Embryonic facial prominence (tissue), 1 donor: ENCODE data around the gene GIT1.
"Not testable (repeated sequence)": the region's sequence is repeated elsewhere in the genome, so short reads cannot be mapped to it uniquely, and the experiment has no call there.

Experiments
- DNase-seq: peaks from one replicate; pipeline ENCODE4 v3.0.0-alpha.2; 2016; ENCODE audit errors: extremely low spot score

Gene GIT1

DNA sequence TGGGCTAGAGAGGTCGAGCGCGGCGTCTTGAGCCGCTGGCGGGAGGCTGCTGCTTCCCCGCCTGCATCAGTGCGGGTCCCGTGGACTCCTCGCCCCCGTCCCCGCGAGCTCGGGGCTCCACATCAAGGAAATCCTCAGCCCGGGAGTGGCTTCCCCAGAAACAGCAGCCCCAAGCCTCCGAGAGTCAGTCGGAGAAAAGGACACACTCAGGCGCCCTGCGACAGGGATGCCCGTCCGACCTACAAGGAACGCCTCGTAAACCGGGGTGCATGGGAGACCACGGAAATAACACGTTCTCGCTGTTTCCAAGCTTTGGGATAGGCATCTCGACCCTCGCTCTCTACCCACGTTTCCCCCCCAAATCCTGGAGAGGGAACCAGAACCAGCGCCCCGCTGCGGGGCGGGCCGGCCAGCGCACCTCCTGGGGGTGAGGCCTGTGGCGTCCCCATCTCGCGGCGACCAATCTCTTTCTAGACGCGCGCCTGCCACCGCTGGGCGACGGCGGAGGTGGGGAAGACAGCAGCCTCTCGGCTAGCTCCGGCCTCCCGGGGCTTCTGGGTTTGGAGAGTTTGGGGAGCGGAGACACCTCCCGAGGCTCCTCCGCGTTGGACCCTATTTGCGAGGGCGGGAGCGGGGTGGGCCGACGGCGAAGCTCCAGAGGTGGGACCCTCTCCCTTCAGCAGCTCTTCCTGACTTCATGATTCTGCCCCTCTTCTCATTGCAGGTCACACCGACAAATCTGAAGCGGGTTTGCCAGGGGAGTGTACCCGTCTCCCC, 21.7 kb downstream of the GIT1 start:
- no peak for DNase-seq

GRCh38 chr17:29567304-29567553, 22.2 kb downstream of the GIT1 start:
- DNase-seq: no peak

DNA sequence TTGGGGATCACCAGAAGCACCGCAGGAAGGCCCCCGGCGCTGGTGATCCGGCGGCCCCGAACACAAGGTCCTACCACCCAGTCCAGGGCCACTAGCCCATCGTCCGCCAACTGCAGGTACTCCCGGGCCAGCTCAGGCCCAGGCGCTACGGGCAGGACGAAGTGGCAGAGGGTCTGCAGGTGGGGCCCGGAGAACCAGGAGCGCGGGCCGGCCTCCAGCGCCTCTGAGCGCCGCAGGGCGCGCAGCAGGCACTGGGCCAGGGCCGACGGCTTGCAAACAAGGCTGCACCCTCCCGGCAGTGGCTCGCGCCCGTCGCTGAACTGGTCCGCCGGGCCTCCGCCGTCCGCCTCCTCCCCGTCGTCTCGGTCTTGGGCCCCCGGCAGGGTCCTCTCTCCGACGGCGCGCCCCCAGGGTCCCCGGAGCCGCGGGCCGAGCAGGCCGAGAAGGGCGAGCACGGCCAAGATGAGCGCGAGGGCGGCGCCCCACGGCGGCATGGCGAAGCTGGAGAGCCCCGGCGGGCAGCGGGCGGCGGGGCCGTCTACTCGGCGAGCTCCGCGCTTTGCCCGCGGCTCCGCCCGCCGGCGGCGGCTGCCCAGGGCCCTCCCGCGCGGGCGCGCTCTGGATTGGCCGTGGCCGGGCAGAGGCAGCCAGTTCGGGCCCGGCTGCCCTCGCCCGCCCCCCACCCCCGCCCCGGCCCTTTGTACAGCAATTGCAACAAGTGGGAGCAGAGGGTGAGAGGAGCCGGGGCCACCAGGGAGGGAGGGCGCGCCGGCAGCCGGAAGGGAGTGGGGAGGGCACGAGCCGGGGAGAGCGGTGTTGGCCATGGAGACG, 22.8 kb downstream of the GIT1 start, which contains the start of gene ABHD15:
TSS of gene ABHD15 (minus strand) at position 565 of the 831 bp plus-strand sequence. CDS start at position 494, 71 bp downstream.
- DNase-seq: no peak

DNA sequence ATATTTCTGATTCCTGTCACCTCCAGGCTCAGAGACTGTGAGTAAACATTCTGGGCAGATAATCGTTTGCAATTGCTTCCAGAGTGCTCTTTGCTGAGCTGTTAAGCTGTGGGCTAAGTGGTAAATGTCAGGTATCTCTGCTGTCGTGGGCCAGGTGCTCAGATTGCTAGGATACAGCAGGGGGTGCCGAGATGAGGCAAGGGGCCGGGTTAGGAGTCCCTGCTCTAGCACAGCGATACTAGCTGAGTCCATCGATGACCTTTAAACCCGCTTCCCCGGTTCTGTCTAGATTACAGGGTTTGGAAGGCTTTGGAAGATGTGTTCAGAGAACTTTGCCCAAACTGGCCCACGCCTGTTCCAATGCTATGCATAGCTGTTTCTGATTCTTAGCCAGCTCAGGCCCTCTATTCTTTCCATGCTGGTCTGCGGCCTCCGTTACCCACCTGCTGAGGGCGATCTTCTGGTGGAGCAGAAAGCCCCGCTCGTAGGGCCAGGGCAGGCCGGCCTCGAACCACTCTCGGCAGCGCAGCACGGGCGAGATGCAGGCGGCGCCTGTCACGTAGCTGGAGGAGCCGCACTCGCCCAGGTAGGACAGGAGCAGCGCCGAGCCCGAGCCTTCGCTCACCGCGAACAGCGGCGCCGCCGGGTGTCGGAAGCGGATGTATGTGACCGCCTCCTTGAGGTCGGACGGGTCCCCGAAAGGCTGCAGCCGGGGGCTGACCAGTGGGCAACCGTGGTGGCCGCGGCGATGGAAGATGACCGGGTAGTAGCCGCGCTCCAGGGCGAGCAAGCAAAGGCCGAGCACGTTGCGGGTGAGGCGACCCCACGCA, 23.6 kb downstream of the GIT1 start:
- DNase-seq: no peak

GRCh38 chr17:29563816-29564215, 25.6 kb downstream of the GIT1 start:
- DNase-seq: no peak

DNA sequence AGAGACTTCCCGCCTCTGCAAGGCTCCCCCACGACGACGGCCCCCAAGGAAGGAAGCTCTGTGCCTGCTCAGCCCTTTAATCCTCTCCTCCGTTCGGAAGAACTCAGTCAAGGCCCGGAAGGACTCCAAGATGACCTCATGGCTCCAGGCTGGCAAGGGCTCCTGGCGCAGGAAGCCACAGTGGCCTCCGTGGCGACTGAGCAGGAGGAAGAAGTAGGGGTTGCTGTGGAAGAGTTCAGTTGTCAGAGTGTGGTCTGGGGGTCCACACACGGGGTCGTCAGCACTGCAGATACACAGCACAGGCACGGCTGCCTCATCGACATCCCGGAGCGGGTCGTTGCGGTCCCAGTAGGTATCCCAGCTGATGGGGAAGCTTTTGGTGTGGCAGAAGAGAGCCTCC, 26.8 kb downstream of the GIT1 start:
- DNase-seq: no peak

DNA sequence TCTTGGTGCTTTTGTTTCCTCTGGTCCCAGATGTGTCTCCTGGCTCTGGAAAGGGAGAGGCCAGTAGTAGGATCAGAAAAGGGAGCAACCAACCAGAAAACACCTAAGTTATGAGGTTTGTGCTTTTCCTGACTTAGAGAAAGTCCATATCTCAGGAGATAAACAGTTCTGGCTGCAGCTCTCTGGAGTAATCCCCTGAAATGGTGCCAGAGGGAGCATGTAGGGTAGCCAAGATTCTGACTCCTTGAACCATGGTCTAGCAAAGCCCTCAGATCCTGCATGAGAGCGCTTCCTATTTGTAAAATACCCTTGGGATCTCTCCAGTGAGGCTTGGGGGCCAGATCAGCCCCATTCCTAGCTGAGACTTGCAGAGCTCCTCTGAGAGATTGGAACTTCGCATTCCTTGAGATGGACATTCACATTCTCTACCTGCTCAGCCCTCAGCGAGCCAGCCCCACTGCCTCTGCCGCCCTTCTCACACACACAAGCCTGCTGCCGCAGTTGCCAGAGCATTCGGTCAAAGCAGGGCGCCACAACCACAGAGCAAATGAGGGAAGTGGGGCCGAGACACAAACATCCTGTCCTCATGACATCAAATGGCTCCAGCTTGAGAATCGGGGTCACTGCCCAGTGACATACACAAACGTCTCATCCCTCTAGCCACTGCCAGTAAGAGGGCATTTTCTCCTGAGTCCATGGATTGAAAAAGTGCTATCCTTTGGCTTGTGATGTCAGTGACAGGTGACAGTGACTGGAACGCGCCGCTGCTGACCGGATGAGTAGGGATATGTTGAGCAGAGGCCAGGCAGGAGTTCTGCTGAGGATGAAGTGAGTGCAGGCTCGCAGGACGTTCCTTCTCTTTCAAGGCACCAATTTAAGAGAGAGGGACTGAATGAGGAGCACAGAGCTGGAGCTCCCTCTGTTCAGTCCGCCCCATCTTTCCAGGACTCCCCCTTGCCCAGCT, 27.6 kb downstream of the GIT1 start:
- DNase-seq: no peak

- DNase-seq: no peak
Measured at GRCh38 chr17:29560316-29560715, 29.1 kb downstream of the GIT1 start.

GRCh38 chr17:29559640-29560039, 29.8 kb downstream of the GIT1 start:
- DNase-seq: no peak

GRCh38 chr17:29558139-29558538, 31.3 kb downstream of the GIT1 start:
- not testable (repeated sequence) for DNase-seq

DNA sequence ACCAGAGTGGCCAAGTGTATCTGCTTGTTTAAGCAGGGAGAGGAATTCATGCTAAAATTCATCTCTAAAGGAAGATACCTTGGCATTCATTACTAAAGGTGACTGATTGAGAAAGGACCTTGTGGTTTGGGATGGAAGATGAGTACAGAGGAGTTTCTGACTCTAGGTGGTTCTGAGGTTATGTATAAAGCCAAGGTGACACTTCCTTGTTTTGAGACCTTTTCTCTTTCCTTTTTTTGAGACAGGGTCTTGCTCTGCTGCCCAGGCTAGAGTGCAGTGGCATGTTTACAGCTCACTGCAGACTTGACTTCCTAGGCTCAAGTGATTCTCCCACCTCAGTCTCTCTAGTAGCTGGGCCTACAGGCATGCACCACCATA, 31.7 kb downstream of the GIT1 start:
- DNase-seq: no peak

- DNase-seq: no peak
Measured at GRCh38 chr17:29557085-29557738, 32.2 kb downstream of the GIT1 start.

DNA sequence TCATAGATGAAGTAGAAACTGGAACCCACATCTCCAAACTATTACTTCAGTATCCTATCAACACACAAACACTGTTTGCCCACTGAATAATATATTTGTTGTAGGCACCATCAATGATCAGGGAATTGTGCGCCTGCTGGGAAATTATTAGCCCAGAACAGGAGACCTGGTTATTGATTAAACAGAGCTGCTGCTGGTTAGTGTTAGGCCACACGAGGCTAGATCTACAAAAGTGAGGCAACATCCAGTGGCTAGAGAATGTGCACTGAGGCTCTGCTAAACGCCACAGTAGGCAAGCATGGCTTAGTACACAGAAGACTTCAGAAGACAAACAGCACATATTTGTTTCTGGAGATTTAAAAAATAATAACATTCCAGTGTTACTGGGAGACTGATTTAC, 33.6 kb downstream of the GIT1 start:
- DNase-seq: no peak

DNA sequence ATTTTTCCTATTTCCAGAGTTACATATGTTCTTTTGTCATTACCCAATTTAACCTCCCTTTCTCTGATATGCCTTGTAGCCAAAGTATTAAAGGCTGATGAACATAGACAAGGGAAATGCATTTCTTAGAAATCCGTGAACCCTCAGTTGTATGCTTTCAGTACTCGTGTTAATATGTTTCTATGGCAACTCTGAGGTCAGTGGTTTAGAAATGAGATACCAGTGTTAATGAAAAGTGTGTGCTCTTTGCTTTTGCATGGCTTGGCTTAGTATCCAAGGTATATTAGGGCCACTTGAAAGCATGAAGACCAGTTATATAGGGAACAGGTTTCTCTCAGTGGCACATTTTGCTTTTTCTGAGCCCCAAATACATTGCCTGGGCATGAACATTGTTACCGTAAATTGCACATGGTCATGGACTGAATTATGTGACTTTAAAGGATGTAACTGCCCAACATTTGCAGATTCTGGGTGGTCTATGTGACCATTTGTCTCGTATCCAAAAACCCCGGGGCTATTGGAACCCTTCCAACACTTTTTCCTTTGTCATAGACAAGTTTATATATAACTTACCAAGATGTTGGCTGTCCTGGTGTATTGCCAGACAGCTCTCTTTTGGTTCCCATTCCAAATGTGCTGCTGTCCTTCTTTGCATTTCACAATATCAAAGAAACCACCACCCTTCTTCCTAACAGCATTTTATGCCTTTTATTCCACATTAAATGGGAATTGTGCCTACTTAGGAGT, 40.1 kb downstream of the GIT1 start:
- DNase-seq: no peak

DNA sequence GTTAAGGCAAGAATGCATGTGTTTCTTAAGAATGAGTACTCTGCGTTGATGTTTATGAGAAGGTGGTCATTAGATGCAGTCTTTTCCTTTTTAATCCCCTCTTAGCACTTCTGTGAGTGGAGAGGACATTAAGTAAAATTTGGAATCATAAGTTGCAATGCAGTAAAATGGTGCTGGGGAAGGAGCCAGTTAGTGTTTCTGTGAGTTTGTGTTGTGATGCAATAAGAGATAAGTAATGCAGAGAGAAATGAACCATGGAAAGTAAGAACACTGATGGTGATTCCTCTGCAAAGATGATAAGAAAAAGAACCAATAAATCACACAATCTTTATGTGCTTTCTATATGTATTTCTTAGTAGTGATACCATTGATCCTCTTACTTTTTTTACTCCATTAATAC, 42.6 kb downstream of the GIT1 start:
- DNase-seq: no peak

- DNase-seq: no peak
Measured at GRCh38 chr17:29546085-29546484, 43.4 kb downstream of the GIT1 start.

DNA sequence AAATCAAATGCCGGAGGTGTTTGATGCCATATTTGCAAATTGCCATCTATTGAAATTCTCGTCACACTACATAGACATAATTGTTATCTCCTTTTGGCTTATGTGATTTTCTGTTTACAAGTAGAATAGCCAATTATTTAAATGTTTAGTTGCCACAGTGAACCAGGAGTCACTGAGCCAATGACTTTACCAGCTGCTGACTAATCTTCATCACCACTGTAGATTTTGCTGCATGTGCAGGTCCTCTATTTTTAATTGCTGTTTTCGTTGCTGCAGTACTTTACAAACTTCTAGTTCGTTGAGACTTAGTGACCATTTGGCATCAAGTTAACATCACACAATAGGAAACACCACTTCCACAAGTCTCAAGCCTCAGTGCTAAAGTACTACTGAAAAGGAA, 45.4 kb downstream of the GIT1 start:
- DNase-seq: no peak

DNA sequence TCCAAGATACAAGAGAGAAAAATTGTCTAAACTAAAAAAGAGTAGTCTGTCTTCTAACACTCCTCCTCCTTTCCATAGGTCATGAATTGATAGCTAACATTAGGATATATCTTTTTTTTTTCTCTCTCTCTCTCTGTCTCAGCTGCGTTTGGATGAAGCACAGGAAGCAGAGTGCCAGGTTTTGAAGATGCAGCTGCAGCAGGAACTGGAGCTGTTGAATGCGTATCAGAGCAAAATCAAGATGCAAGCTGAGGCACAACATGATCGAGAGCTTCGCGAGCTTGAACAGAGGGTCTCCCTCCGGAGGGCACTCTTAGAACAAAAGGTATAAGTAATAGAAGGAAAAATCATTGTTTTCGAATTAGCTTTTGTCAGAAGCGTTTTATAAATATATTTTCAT, 55.5 kb downstream of the GIT1 start:
- no peak for DNase-seq

DNA sequence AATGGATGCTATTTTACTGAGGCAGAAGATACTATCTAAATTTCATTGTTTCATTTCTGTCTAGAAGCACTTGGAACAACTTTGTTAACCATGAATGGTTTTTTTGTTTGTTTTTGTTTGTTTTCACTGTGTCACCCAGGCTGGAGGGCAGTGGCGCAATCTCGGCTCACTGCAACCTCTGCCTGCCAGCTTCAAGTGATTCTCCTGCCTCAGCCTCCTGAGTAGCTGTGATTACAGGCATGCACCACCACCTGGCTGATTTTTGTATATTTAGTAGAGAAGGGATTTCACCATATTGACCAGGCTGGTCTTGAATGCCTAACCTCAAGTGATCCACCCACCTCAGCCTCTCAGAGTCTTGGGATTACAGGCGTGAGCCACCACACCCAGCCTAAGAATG, 63.1 kb downstream of the GIT1 start:
- DNase-seq: no peak

DNA sequence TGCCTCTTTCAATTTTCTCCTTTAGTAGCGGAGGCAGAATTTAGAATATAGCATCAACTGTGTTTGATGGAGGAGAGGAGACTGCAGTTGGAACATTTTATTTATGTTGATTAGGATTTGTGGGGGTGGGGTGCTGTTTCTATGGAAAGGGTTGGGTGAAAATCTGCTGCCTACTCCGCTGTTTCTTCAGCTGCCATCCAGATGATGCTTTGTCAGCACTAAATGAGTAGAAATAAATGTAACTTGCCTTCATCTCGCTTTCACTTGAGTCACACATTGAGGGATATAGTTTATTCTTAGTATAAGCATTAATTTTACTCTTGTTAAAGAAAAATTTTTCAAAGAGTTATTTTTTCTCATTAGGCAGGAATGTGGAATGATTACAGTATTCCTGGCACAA, 64.8 kb downstream of the GIT1 start:
- DNase-seq: no peak
